ENCODE data around the gene MDM2.

DNA sequence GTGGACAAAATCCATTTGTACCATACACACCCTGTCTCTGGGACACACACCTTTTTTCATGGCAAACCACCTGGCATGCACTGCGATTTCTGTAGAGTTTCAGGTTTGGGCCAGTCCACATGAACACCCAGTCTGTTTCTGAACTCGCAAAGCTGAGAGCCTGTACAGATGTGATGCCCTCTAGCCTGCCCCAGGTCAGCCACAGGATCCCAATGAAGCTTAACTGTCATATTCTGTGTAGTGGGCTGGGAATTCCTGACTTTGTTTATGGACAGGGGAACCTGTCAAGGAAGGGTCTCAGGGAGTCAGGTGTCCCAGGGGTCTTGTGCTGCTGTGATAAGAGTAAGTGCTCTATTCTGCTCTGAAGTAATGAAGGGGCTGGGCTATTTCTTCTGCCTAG lies 85.2 kb downstream of the MDM2 start:
- TF ChIP-seq RELA (CRISPR knock-in tag; IDR thresholded peaks at IDR 0.05; ENCODE audit: borderline replicate concordance) (no peak), FOXJ3 (CRISPR knock-in tag; IDR thresholded peaks at IDR 0.05; ENCODE audit: borderline replicate concordance) (no peak), NFYB (CRISPR knock-in tag; conservative IDR thresholded peaks at IDR 0.05; ENCODE audit: low read depth) (no peak), IRF2 (CRISPR knock-in tag; IDR thresholded peaks at IDR 0.05; ENCODE audit: borderline replicate concordance, low read depth) (no peak), NR1H2 (CRISPR knock-in tag; IDR thresholded peaks at IDR 0.05) (no peak)
- TF ChIP-seq, protein P1, sequence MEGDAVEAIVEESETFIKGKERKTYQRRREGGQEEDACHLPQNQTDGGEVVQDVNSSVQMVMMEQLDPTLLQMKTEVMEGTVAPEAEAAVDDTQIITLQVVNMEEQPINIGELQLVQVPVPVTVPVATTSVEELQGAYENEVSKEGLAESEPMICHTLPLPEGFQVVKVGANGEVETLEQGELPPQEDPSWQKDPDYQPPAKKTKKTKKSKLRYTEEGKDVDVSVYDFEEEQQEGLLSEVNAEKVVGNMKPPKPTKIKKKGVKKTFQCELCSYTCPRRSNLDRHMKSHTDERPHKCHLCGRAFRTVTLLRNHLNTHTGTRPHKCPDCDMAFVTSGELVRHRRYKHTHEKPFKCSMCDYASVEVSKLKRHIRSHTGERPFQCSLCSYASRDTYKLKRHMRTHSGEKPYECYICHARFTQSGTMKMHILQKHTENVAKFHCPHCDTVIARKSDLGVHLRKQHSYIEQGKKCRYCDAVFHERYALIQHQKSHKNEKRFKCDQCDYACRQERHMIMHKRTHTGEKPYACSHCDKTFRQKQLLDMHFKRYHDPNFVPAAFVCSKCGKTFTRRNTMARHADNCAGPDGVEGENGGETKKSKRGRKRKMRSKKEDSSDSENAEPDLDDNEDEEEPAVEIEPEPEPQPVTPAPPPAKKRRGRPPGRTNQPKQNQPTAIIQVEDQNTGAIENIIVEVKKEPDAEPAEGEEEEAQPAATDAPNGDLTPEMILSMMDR (IDR thresholded peaks at IDR 0.05), result no peak
- TF ChIP-seq, protein P2, sequence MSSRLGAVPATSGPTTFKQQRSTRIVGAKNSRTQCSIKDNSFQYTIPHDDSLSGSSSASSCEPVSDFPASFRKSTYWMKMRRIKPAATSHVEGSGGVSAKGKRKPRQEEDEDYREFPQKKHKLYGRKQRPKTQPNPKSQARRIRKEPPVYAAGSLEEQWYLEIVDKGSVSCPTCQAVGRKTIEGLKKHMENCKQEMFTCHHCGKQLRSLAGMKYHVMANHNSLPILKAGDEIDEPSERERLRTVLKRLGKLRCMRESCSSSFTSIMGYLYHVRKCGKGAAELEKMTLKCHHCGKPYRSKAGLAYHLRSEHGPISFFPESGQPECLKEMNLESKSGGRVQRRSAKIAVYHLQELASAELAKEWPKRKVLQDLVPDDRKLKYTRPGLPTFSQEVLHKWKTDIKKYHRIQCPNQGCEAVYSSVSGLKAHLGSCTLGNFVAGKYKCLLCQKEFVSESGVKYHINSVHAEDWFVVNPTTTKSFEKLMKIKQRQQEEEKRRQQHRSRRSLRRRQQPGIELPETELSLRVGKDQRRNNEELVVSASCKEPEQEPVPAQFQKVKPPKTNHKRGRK (CRISPR knock-in tag; IDR thresholded peaks at IDR 0.05; ENCODE audit: borderline replicate concordance), result no peak
